GM18861 (cell line): ENCODE data around the gene EYS.

Experiments used
- ATAC-seq: cut with Tn5 transposase; IDR thresholded peaks from one replicate; pipeline ENCODE4 v1.9.1; 2021; ENCODE audit not compliant: unreplicated experiment

Gene EYS

DNA sequence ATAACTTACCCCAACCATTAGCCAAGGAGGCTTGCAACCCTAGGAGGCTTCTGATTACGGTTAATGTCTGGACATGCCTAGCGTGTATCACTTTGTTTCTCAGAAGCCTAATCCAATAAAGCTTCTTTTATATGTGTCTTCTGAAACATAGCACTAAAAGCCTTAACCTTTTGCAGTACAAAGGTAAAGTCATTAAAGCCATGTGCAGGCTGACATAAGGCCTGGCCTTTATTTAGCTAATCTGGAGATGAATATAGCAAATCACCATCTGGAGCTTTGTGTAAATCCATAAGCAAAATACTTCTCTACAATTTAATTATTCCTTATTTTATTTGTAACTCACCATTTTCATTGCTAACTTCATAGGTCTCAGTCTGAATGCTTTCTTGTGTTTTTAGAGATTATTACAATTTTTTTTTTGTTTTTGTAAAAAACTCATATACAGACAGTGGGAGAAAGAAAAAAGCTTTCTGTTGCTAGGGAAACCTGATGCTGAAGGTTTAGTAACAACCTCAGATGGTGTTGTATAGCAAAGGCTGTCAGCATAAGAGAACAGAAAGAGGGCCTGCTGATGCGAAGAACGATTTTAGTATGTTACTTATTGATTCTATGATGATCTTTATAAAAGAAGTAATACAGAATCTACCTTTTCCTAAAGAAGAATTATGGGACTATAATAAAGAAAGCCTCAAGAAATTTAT, at the start of gene EYS:
TSS of gene EYS (minus strand) at position 101 of the 701 bp plus-strand sequence. CDS start 211,816 bp downstream, outside the sequence.
- no peak for ATAC-seq

DNA sequence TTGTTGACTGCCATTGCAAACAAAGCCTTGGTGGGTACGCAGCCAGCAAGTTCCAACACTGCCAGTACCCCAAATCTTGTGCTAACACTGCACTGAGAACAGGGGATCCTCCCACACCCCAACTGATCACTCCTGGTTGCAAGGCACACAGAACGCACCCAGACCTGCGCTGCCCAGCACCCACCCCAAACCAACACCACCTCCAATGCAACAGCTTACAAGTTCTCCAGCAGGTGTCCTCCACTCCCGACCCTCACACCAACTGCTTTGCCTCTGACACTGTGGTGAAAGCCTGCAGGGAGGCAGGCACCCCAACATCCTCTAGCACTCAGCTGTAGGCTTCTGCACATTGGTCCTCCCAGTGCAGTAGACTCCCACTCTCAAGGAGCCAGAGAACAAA, 39.3 kb upstream of the EYS start:
- no peak for ATAC-seq

DNA sequence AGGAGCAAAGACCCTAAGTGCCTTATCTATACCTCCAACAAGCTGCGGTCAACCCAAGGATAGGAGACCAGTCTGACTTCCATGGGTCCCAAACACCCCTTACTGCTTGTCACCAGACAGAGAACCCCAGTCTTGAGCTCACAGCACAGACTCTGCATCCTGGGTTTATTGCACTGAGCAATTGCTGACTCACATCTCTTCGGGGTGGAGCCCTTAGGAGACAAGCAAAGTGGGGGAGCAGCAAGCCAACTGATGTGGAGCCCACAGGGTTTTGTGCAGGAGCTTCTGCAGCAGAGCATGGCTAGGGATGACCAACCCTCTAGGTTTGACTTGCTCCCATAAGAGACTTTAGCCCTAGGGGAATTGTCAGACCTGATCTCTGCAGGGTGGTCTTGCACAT, 38.6 kb upstream of the EYS start:
- ATAC-seq: no peak

DNA sequence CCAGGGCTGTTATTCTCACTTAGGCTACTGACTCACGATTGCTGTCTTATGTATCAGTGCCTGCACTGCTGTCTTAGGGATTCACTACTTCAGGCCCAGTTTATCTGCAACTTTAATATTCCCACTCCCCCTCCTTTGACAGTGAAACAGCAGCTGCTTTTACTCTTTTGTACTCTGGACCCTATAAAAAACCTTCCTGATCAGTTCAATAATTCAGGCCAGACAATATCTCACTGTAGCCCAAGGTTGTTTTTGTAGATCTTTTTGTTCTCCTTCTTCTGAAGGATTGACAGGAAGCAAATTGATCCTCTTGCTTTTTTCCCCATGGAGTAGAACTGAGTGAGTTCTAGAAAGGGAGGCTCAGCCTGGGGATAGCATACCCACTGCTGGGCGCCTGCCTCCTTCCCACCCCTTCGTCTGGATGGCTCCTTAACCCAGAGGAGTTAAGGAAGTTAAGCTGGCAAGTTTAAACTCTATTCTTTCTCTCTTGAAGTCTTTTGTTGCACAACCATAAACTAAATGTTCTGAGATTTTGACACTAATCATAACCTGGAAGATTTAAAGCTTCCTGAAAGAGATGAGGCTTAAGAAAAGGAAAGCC, 22.0 kb upstream of the EYS start:
- no peak for ATAC-seq

DNA sequence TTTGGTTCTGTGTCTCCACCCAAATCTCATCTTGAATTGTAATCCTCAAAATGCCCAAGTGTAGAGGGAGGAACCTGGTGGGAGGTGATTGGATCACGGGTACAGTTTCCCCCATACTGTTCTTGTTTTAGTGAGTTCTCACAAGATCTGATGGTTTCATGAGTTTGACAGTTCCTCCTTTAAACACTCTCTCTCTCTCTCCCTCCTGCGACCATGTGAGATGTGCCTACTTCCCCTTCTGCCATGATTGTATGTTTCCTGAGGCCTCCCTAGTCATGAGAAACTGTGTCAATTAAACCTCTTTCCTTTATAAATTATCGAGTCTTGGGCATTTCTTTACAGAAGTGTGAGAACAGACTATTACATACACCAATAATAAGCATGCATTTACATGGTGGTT, 12.1 kb upstream of the EYS start:
- no peak for ATAC-seq

DNA sequence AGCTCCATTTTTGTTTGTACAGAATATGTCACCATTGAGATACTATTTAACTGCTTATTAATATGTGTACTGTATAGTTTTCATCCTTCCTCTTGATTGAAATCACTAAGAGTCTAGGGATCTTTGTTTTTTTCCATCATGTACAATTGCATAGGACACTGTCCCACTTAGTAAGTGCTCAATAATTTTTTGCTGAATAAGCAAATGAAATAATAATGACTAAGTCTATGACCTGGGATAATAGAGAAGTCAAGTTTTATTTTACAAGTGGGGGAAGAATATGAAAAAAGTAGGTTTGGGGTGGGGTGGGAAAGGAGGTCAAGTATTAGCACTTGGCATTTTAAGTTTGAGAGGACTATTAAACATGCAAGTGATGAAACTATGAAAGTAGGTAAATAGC, 4.5 kb upstream of the EYS start:
- no peak for ATAC-seq

DNA sequence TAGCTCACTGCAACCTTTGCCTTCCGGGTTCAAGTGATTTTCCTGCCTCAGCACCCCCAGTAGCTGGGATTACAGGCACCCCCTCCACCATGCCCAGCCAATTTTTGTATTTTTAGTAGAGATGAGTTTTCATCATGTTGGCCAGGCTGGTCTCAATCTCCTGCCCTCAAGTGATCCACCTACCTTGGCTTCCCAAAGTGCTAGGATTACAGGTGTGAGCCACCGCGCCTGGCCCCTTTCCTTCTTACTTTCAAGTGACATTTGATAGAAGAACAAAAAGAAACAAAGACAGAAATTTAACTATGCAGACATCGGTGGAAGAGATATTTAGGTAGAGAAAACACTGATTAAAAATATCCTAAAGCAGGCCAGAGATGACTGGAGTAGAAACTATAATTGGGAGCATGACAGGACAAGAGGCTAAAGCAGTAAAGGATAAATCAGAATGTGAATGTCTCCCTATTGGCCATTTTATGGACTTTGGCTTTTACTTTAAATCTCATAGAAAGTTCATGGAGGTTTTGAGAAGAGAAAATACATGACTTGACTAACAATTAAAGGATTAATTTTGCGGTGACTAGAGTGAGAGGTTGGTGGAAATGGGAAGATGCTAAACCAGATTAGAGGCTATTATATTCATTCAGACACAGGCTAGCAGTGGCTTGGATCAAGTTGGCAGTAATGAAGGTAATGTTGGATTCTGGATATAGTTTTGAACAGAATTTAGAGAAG, 2.2 kb upstream of the EYS start:
- no peak for ATAC-seq

DNA sequence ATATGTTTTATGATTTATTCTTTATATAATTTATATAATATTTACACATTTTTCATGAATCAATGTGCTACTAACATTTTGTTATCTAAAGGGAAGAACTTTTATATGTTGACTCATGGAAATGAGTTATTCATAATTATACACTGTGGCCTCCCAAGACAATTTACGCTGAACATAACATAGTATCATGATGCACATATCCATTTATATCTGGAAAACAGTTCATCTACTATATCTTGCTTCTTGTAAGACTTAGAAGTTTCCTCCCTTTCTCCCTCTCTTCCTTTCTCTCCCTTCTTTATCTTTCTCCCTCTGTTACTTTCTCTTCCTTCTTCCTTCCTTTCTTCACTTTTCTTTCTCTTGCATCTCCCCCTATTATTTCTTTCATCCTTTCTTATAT, 1.1 kb upstream of the EYS start:
- ATAC-seq: no peak

DNA sequence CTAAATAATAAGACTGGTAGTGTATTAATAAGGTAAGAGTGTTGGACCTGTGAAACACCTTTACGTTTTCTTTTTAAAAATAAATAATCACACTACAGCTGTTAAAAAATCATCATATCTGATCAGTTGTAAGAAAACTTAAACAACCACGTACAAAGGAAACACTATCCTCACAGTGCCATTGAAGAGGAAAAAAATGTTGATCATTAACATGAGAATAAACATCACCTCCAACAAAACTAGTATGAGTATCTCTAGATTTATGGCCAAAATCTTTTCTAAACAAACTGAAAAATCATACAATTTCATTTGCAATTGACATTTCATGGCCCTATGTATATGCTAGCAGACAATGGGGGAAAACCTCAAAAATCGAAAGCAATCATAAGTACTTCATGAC, 590 bp downstream of the EYS start:
- no peak for ATAC-seq

DNA sequence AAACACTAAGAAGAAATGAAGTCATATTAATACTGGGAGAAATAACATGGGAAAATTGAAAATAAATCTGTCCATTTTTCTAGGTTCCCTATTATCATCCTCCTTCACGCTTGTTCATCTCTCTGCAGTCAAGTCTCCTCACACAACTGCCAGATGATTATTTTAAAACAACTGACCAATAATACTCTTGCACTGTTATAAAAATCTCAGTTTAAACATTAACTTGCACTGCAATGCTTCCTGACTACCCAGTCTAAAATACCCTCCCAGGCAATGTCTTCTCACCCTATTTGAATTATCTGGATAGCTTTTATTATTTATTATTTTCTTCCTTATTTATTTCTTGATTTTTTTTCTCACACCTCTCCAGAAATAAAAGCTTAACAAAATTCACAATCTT, 5.7 kb downstream of the EYS start:
- no peak for ATAC-seq

DNA sequence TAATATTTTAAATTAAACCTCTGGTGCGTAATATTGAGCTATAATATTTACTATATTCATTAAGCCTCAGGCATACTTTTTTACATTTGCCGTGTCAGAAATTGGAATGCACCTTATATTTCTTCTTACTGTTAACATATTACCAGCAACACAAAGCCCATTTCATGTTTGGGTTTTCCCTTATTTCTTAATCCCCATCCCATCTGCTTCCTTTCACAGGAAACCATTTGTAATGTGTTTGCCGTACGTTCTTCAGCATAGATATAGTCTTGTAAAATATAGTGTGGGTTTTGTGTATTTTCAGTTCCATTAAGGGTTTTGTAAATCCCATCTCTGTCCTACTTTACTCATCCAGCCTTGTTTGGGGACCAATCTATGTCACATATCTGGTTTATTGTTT, 6.5 kb downstream of the EYS start:
- ATAC-seq: no peak

DNA sequence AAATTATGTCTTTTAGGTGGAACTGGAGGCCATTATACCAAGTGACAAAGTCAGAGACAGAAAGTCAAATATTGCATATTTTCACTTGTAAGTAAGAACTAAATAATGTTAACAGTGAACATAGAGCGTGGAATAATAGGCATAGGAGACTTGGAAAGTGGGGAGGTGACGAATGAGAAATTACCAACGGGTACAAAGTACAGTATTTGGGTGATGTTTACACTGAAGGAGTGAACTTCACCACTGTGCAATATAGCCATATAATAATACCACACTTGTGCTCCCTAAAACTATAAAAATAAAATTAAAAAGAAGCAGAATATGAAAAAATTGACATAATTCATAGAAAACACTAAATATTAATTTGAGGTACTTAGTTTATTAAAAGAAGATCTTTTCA, 14.9 kb downstream of the EYS start:
- ATAC-seq: no peak

DNA sequence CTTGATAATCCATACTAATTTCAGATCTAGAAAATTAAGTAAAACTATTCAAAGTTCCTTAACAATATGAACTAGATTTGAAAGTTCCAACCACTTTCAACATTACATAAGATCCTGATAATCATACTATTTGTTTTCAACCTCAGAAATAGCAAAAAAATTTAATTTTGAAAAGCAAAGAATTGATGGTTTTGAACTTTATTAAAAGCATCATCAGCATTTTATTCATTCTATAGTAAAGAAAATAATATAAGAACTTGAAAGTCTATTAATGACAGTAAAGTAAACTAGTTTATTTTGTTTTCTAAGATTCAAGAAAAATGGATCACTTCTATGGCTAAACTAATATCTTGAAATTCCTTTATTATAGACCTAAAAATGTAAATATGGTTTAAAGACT, 26.8 kb downstream of the EYS start:
- ATAC-seq: no peak

DNA sequence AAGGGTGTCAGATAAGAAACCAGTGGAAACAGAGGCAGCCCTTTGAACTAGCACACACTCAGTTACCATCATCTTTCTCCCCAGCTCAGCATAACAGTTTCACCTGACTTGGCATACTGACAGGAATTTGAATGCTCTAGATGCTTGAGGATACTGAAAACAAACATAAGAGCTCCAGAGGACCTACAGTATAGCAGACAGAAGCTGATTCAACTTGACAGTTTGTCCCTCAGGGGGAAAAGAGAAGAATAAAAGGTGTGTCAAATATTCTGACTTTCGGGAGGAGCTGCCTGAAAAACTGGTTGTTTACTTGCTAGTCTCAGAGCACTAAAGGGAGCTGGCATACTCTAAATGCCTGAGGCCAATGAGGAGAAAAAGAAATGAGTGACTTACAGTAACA, 35.1 kb downstream of the EYS start:
- no peak for ATAC-seq

DNA sequence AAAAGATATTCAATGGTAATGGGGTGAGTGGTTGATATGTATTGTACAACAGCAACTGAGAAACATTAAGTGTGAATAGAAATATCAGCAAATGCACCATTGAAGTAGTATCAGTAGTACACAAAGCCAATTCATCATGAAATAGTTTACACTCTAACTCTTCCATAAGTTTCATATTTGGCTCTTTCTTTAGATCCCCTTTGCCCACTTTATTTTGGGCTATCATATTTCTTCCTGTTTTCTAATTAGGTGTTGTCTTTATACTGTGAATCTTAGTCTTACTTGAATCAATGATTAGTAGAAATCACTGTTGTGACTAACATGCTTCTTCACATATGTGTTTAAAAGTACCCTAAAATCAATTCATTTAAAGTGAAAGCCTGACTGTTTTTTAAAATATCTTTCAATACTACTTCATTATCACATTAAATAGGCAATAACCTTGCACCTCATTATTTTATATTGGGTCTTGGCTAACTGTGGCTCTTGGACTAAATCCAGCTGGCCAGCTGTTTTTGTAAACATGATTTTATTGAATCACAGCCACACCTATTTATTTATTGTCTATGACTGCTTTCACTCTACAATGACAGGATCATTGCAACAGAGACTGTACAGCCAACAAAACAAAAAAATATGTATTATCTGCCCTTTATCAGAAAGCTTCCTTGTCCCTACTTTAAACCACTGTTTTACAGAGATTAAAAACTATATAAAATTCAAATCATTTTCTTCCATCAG, 38.9 kb downstream of the EYS start:
- no peak for ATAC-seq

DNA sequence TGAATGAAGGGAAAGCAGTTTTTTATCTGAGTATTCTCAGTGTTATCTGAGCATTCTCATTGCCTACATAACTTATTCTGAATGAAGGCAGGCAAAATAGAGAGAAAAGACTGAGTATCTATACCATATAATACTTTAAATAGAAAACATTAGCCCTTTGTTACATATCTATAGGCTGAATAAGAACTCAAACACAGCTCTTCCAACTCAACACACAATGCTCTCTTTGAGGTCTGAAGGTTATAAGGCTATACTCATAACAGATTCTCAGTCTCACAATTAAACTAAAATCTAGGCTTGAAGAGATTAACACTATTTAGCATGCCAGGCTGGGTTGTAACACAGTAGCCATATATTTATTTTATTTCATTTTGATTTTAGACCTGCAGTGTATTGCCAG, 56.9 kb downstream of the EYS start:
- ATAC-seq: no peak

DNA sequence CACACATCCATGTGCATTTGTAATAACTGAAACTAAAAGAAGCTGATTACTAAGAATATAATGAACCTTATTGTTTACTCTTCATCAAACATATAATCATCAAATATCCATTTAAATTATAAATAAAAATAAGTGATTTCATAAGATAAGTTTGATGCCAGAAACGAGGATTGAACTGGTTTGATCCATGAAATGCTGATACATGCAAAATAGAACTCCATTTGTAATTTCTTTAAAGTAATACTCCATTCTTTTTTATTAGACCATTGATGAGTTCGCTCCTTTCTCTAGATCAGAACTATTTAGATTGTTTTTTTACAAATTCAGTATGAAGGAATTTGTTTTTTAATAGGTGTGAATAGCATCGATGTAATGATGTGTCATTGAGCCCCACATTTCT, 57.6 kb downstream of the EYS start:
- no peak for ATAC-seq

DNA sequence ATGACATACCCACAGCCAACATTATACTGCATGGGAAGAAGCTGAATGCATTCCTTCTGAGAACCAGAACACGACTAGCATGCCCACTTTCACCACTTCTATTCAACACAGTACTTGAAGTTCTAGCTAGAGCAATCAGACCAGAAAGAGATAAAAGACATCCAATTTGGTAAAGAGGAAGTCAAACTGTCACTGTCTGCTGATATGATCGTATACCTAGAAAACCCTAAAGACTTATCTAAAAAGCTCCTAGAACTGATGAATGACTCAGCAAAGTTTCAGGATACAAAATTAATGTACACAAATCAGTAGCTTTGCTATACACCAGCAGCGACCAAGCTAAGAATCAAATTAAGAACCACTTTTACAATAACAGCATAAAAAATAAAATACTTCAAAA, 60.5 kb downstream of the EYS start:
- ATAC-seq: no peak

DNA sequence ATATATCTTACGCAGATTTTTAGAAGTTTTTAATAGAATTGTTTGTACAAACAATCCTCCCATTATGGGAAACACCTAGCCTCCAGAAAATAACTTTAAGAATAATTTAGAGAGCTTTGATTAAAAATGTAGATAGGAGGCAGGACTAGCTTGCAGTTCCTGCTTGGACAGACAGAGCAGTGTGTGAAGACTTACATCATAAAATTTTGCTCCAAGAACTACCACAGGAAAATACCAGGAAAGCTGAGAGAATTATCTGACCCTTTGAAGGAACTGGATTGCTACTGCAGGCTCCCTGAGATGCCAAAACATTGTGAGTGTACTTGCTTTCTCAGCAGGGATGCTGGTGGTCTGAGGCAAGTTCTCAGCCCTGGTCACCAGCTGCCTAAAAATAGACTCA, 64.2 kb downstream of the EYS start:
- no peak for ATAC-seq

DNA sequence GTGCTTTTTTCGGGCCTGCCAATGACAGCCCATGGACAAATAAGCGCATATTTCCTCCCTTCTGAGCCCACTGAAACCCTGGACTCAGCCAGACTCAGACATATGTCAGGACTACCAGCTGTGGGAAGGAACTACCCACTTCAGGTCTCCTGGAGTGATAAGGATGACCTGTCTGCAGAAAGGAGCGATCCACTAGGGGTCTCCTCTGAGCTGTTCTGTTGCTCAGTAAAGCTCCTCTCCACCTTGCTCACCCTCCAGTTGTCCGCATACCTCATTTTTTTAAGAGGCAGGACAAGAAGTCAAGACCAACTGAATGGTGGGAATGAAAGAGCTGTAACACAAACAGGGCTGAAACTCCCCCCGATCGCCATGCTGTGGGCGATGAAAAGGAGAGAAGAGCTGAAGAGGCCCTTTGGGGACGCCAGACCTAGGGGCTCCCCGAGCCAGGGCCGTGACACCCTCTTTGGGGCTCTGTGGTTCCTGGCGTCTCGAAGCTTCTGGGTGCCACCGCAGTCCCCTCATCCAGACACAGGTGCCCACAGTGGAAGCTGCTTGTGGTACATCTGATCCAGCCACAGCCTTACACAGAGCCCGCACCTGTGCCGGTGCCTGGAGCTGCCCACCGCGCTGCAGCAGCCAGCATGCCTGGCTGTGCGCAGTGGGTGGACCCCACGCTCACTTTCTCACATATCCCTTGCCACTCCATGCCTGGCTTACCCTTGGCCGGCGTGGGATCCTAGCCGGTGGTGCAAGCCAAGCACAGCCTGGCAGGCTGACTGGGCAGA, 68.8 kb downstream of the EYS start:
- ATAC-seq: no peak
